Smooth muscle cell (in vitro differentiated cells): ENCODE results near the gene ATP1B1. TPM values are rescaled to one million over a fixed set of nuclear protein-coding genes. Genes with fewer than 3 reads are reported as not detected.

Experiments
- DNase-seq: peaks from one replicate; lab custom pipeline; 2025; ENCODE audit not compliant: unreplicated experiment; lab: John Stamatoyannopoulos, UW
- H2AFZ ChIP-seq: fragments of 200-600 bp; sonication (generic); 2 replicates; pipeline ENCODE4 v1.6.0; 2016; ENCODE audit warnings: antibody characterized with exemption, low read depth, mild to moderate bottlenecking
- H3F3A ChIP-seq: fragments of 200-600 bp; sonication (generic); 2 replicates; pipeline ENCODE4 v1.6.0; 2017; ENCODE audit warnings: antibody characterized with exemption, low read depth
- H3K27ac ChIP-seq: fragments of 200-600 bp; sonication (generic); 2 replicates; pipeline ENCODE4 v1.5.1; 2016; ENCODE audit warnings: low read depth, mild to moderate bottlenecking
- H3K27me3 ChIP-seq: fragments of 200-600 bp; sonication (generic); 2 replicates; pipeline ENCODE4 v1.6.1; 2016; ENCODE audit warnings: low read depth, mild to moderate bottlenecking
- H3K36me3 ChIP-seq: fragments of 200-600 bp; sonication (generic); 2 replicates; pipeline ENCODE4 v1.5.1; 2016; ENCODE audit warnings: low read depth
- H3K4me1 ChIP-seq: fragments of 200-600 bp; sonication (generic); 2 replicates; pipeline ENCODE4 v1.5.1; 2016; ENCODE audit warnings: low read depth
- H3K4me2 ChIP-seq: fragments of 200-600 bp; sonication (generic); 2 replicates; pipeline ENCODE4 v1.6.0; 2016; ENCODE audit warnings: mild to moderate bottlenecking
- H3K4me3 ChIP-seq: fragments of 200-600 bp; sonication (generic); 2 replicates; pipeline ENCODE4 v1.5.1; 2016; ENCODE audit warnings: mild to moderate bottlenecking
- H3K79me2 ChIP-seq: fragments of 200-600 bp; sonication (generic); 2 replicates; pipeline ENCODE4 v1.6.0; 2016; ENCODE audit warnings: low read depth, mild to moderate bottlenecking
- H3K9ac ChIP-seq: fragments of 200-600 bp; sonication (generic); 2 replicates; pipeline ENCODE4 v1.6.0; 2016; ENCODE audit warnings: low read depth
- H3K9me3 ChIP-seq: fragments of 200-600 bp; sonication (generic); replicated peaks from 2 replicates; pipeline ENCODE4 v1.5.1; 2016; ENCODE audit warnings: low read depth
- H4K20me1 ChIP-seq: fragments of 200-600 bp; sonication (generic); 2 replicates; pipeline ENCODE4 v1.6.0; 2016; ENCODE audit warnings: low read depth
- WGBS: methylation state at CpG from one replicate; pipeline ENCODE4 v1.1.7; 2016; ENCODE audit warnings: low lambda C conversion rate; 5-methylcytosine and 5-hydroxymethylcytosine counted together
- polyA plus RNA-seq: library from polyadenylated mRNA; unstranded; fragments of >200 nt; fragmentation: Nextera tagmentation; extraction: Ambion mirVana; gene quantifications from 2 replicates; pipeline ENCODE4 v1.2.1, GENCODE V29; 2016
- total RNA-seq: library from RNA; depleted of rRNA; stranded (reverse); fragments of >200 nt; gene quantifications from 2 replicates; pipeline ENCODE4 v1.2.3, GENCODE V29; 2014
- TF ChIP-seq, protein P1 (sequence below): fragments of 200-600 bp; sonication (generic); IDR thresholded peaks from 2 replicates; pipeline ENCODE4 v1.5.1; 2017; ENCODE audit warnings: borderline replicate concordance, mild to moderate bottlenecking, antibody characterized with exemption; ENCODE audit not compliant: insufficient read depth, poor library complexity, severe bottlenecking

Gene ATP1B1
- total and polyA plus RNA-seq, 2 experiments from 2014 or later = 144 to 347 TPM

DNA sequence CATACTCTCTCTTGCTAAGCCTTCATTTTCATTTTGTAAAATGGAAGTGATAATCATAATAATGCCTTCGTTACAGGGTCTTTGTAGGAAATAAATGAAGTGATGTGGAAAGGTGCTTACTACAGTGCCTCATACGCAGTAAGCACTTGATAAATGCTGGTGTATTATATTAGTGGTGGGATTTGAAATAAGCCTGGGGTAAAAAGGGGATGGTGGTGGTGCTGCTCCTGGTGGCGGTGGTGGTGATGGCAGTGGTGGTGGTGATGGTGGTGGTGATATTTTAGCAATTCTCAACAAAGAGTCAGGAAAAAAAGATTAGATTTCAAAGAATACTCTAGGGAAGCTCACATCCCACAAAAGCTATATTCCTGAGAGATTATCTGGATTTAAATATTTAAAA, 35.5 kb upstream of the ATP1B1 start:
- 90% methylated on average over 3 of the region's 3 CpGs for WGBS
- Histone ChIP-seq H3K27ac (no peak overlapping the region), H3K27me3 (no peaks in the 10 kb centered on the region)

DNA sequence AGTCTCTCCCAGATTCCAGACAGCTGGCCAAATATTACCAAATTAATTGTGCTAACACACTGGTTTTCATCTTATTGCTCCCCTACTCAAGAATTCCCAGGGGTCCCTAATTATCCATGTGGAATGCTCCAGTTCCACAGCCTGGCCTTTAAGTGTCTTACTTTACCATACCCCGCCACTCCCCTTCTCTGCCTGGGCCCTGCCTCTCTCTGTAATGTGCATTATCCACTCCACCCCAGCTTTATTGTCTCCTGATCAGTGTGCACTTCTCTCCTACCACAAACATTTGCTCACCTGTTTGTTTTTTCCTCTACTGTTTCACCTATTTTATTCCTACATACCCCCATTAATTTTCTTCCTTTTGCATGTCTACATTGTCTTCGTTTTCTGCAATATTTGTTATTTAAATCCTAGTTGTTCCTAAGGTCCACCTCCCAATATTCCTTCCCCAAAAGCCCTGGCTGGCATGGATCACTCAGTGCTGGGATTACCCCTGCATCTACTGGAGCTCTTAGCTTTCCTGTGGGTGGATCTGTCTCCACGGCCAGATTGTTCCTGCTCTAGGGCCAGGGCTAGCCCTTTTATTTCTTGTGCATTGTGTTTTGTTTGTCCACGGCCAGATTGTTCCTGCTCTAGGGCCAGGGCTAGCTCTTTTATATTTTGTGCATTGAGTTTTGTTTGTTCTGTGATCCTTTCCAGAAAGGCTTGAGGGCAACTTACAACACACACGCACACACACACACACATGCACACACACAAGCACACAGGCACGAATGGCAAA, 33.4 kb upstream of the ATP1B1 start:
- H3K9me3 ChIP-seq = no peaks in the 10 kb centered on the region
- TF ChIP-seq, protein P1, sequence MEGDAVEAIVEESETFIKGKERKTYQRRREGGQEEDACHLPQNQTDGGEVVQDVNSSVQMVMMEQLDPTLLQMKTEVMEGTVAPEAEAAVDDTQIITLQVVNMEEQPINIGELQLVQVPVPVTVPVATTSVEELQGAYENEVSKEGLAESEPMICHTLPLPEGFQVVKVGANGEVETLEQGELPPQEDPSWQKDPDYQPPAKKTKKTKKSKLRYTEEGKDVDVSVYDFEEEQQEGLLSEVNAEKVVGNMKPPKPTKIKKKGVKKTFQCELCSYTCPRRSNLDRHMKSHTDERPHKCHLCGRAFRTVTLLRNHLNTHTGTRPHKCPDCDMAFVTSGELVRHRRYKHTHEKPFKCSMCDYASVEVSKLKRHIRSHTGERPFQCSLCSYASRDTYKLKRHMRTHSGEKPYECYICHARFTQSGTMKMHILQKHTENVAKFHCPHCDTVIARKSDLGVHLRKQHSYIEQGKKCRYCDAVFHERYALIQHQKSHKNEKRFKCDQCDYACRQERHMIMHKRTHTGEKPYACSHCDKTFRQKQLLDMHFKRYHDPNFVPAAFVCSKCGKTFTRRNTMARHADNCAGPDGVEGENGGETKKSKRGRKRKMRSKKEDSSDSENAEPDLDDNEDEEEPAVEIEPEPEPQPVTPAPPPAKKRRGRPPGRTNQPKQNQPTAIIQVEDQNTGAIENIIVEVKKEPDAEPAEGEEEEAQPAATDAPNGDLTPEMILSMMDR = no peak
- no peaks in the 10 kb centered on the region for H3K4me1 ChIP-seq
- no peak overlapping the region for H3K27ac ChIP-seq
- no peaks in the 10 kb centered on the region for H3K79me2 ChIP-seq
- H3F3A ChIP-seq = no peaks in the 10 kb centered on the region
- no peaks in the 10 kb centered on the region for H3K36me3 ChIP-seq
- no peak for DNase-seq
- no peaks in the 10 kb centered on the region for H3K27me3 ChIP-seq
- H2AFZ ChIP-seq = no peak overlapping the region
- no peak overlapping the region for H3K4me3 ChIP-seq
- no peak overlapping the region for H3K9ac ChIP-seq
- H4K20me1 ChIP-seq = no peaks in the 10 kb centered on the region
- H3K4me2 ChIP-seq = no peak overlapping the region
- 73% methylated on average over 6 of the region's 6 CpGs for WGBS

More for the DNA sequence above, 35.5 kb upstream of the ATP1B1 start:
- H4K20me1 ChIP-seq = no peaks in the 10 kb centered on the region
- no peak for DNase-seq
- H3K4me3 ChIP-seq = no peak overlapping the region
- H3K36me3 ChIP-seq = no peaks in the 10 kb centered on the region
- TF ChIP-seq, protein P1 = no peak
- H3K79me2 ChIP-seq = no peaks in the 10 kb centered on the region
- H3K9ac ChIP-seq = no peak overlapping the region
- H3K9me3 ChIP-seq = no peaks in the 10 kb centered on the region
- H3K4me1 ChIP-seq = no peaks in the 10 kb centered on the region
- no peaks in the 10 kb centered on the region for H3F3A ChIP-seq
- H3K4me2 ChIP-seq = no peak overlapping the region
- no peak overlapping the region for H2AFZ ChIP-seq

DNA sequence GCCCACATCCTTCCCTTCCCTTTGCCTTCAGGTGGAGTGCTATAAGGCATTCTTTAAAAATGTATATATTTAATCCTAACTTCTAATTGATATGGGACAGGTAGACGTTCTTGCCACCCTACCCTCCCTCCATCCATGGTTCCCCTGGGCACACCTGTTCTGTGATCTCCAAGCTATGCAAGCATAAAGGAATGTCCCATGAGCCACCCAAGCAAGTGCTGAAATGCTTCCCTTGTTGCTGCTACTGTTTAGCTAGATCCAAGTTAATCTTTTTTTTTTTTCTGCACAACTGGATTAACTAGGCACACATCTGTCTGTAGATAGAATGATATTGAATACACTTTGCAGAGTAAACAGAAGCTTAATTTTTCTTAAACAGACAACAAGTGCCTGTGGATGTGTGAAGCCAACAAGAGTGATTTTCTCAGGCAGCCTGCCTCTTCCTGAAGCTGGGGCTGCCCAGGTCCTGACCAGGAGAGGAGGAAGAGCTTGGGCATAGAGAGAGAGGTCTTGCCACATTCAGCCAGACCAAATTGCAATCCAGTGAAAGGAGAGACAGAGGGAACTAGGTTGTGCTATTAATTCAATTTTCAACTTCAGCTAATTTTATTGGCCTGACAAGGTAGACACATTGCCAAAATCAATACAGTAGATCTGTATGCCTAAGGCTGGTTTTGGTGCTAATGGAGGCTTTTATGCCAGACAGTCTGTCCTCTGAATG, 28.2 kb upstream of the ATP1B1 start:
- H3K4me3 ChIP-seq = no peak overlapping the region
- H4K20me1 ChIP-seq = no peaks in the 10 kb centered on the region
- no peaks in the 10 kb centered on the region for H3K27me3 ChIP-seq
- no peaks in the 10 kb centered on the region for H3K9me3 ChIP-seq
- no peak for DNase-seq
- H3F3A ChIP-seq = no peaks in the 10 kb centered on the region
- no peaks in the 10 kb centered on the region for H3K79me2 ChIP-seq
- no peak overlapping the region for H2AFZ ChIP-seq
- no peaks in the 10 kb centered on the region for H3K36me3 ChIP-seq
- 70% methylated on average over 1 of the region's 1 CpG for WGBS
- H3K4me1 ChIP-seq = no peaks in the 10 kb centered on the region
- no peak overlapping the region for H3K9ac ChIP-seq
- H3K4me2 ChIP-seq = no peak overlapping the region
- no peak overlapping the region for H3K27ac ChIP-seq
- TF ChIP-seq, protein P1 = no peak
